Measurements from ENCODE around the gene PRSS33. TPM values are rescaled to one million over a fixed set of nuclear protein-coding genes. Genes with fewer than 3 reads are reported as not detected.

Gene PRSS33
- total RNA-seq, 1 donor from 2014 or later: not detected

GRCh38 chr16:2819939-2820835 is 32.8 kb upstream of the PRSS33 start:
- no peak for DNase-seq
- no peak overlapping the region for H3K4me3 ChIP-seq
- TF ChIP-seq CTCF (IDR thresholded peaks at IDR 0.05; ENCODE audit: borderline replicate concordance): no peak
- intact Hi-C loops (cut with micrococcal nuclease): no loop called here
- H3K9me3 ChIP-seq (replicated peaks): no peaks in the 10 kb centered on the region
- peaks cover 75% of the 10 kb centered on the region for H3K27me3 ChIP-seq (ENCODE audit: low read depth)
- H3K36me3 ChIP-seq: no peaks in the 10 kb centered on the region
- no peaks in the 10 kb centered on the region for H3K4me1 ChIP-seq
- no peak overlapping the region for H3K27ac ChIP-seq (replicated peaks)

- H3K36me3 ChIP-seq: no peaks in the 10 kb centered on the region
- H3K27me3 ChIP-seq (ENCODE audit: low read depth): peaks cover 78% of the 10 kb centered on the region
- H3K27ac ChIP-seq (replicated peaks): no peak overlapping the region
- no peak overlapping the region for H3K4me3 ChIP-seq
- intact Hi-C loops (cut with micrococcal nuclease): no loop called here
- H3K4me1 ChIP-seq: no peaks in the 10 kb centered on the region
- no peak for TF ChIP-seq CTCF (IDR thresholded peaks at IDR 0.05; ENCODE audit: borderline replicate concordance)
- no peak for DNase-seq
- H3K9me3 ChIP-seq (replicated peaks): no peaks in the 10 kb centered on the region
Measured at GRCh38 chr16:2819179-2819938, 32.0 kb upstream of the PRSS33 start.

GRCh38 chr16:2818272-2818876 is 31.0 kb upstream of the PRSS33 start:
- no peak overlapping the region for H3K27ac ChIP-seq (replicated peaks)
- no peak for DNase-seq
- H3K9me3 ChIP-seq (replicated peaks): no peaks in the 10 kb centered on the region
- peaks cover 88% of the 10 kb centered on the region for H3K27me3 ChIP-seq (ENCODE audit: low read depth)
- no peak overlapping the region for H3K4me3 ChIP-seq
- TF ChIP-seq CTCF (IDR thresholded peaks at IDR 0.05; ENCODE audit: borderline replicate concordance): no peak
- intact Hi-C loops (cut with micrococcal nuclease): no loop called here
- no peaks in the 10 kb centered on the region for H3K36me3 ChIP-seq
- no peaks in the 10 kb centered on the region for H3K4me1 ChIP-seq

GRCh38 chr16:2817340-2818271 is 30.2 kb upstream of the PRSS33 start:
- no peak for TF ChIP-seq CTCF (IDR thresholded peaks at IDR 0.05; ENCODE audit: borderline replicate concordance)
- Histone ChIP-seq H3K4me1 (no peaks in the 10 kb centered on the region), H3K4me3 (no peak overlapping the region), H3K36me3 (no peaks in the 10 kb centered on the region), H3K27me3 (ENCODE audit: low read depth) (peaks cover 96% of the 10 kb centered on the region), H3K9me3 (replicated peaks) (no peaks in the 10 kb centered on the region), H3K27ac (replicated peaks) (no peak overlapping the region)
- DNase-seq: no peak
- intact Hi-C loops (cut with micrococcal nuclease): no loop called here

All from left ventricle myocardium inferior (tissue), 1 donor.